LNCAP (cell line): ENCODE data around the gene FRMD4A.

Experiments
- CTCF ChIP-seq: fragments of 450-650 bp; IDR thresholded peaks from 2 replicates; pipeline ENCODE4 v1.5.1; 2017; ENCODE audit warnings: mild to moderate bottlenecking

The FRMD4A gene

GRCh38 chr10:13711291-13711690 is 619.4 kb downstream of the FRMD4A start:
- TF ChIP-seq CTCF: no peak

GRCh38 chr10:13709931-13710650 is 620.6 kb downstream of the FRMD4A start:
- no peak for TF ChIP-seq CTCF

GRCh38 chr10:13708256-13708990 is 622.3 kb downstream of the FRMD4A start:
- TF ChIP-seq CTCF: no peak

- no peak for TF ChIP-seq CTCF
Measured at GRCh38 chr10:13707156-13707881, 623.4 kb downstream of the FRMD4A start.

GRCh38 chr10:13706604-13707003 is 624.1 kb downstream of the FRMD4A start:
- no peak for TF ChIP-seq CTCF

- no peak for TF ChIP-seq CTCF
Measured at GRCh38 chr10:13706175-13706574, 624.5 kb downstream of the FRMD4A start.

GRCh38 chr10:13705526-13706174 is 625.1 kb downstream of the FRMD4A start:
- no peak for TF ChIP-seq CTCF
